HT-29 (cell line): ENCODE results near the gene MGAT4B. TPM values are rescaled to one million over a fixed set of nuclear protein-coding genes. Genes with fewer than 3 reads are reported as not detected.
"Not testable (repeated sequence)": the region's sequence is repeated elsewhere in the genome, so short reads cannot be mapped to it uniquely, and the experiment has no call there.

Experiments used
- DNase-seq: peaks from one replicate; pipeline ENCODE4 v3.0.0-alpha.2; 2015; ENCODE audit warnings: low spot score
- total RNA-seq: library from RNA; depleted of rRNA; stranded (reverse); fragments of >200 nt; shearing (Covaris generic); gene quantifications from 2 replicates; pipeline ENCODE4 v1.2.3, GENCODE V29; 2014

The MGAT4B gene
- total RNA-seq, 1 experiment from 2014 or later: 633 TPM

GRCh38 chr5:179795049-179795862, 11.4 kb downstream of the MGAT4B start:
- DNase-seq: peak; percentile 51

GRCh38 chr5:179794575-179794974, 12.1 kb downstream of the MGAT4B start:
- DNase-seq: no peak

GRCh38 chr5:179794171-179794570, 12.5 kb downstream of the MGAT4B start:
- DNase-seq: no peak

GRCh38 chr5:179793468-179794139, 13.1 kb downstream of the MGAT4B start, which contains the start of gene LTC4S:
TSS of gene LTC4S (plus strand) at chr5:179793986. CDS start at chr5:179794081, 95 bp downstream.
- no peak for DNase-seq

GRCh38 chr5:179792612-179793467, 13.8 kb downstream of the MGAT4B start:
- DNase-seq: no peak

GRCh38 chr5:179791881-179792611, 14.6 kb downstream of the MGAT4B start:
- DNase-seq: no peak

GRCh38 chr5:179789278-179789677, 17.4 kb downstream of the MGAT4B start:
- not testable (repeated sequence) for DNase-seq

- no peak for DNase-seq
Observed at GRCh38 chr5:179788193-179788854, 18.3 kb downstream of the MGAT4B start.

GRCh38 chr5:179786861-179787260, 19.8 kb downstream of the MGAT4B start:
- no peak for DNase-seq

- no peak for DNase-seq
Observed at GRCh38 chr5:179783128-179783527, 23.5 kb downstream of the MGAT4B start.

- no peak for DNase-seq
Observed at GRCh38 chr5:179781846-179782245, 24.8 kb downstream of the MGAT4B start.

GRCh38 chr5:179780362-179780761, 26.3 kb downstream of the MGAT4B start:
- no peak for DNase-seq

- DNase-seq: no peak
Observed at GRCh38 chr5:179779826-179780225, 26.8 kb downstream of the MGAT4B start.

- no peak for DNase-seq
Observed at GRCh38 chr5:179778591-179778990, 28.1 kb downstream of the MGAT4B start.

GRCh38 chr5:179777909-179778308, 28.8 kb downstream of the MGAT4B start:
- DNase-seq: no peak

- DNase-seq: no peak
Observed at GRCh38 chr5:179777456-179777855, 29.2 kb downstream of the MGAT4B start.

- DNase-seq: no peak
Observed at GRCh38 chr5:179776411-179776938, 30.2 kb downstream of the MGAT4B start.

GRCh38 chr5:179774442-179774841, 32.2 kb downstream of the MGAT4B start:
- DNase-seq: no peak

- DNase-seq: no peak
Observed at GRCh38 chr5:179773686-179774040, 33.0 kb downstream of the MGAT4B start.

GRCh38 chr5:179772351-179772750, 34.3 kb downstream of the MGAT4B start:
- DNase-seq: no peak
